HG03442 (cell line): ENCODE results near the gene SRCIN1.

Experiments
- ATAC-seq: cut with Tn5 transposase; IDR thresholded peaks from one replicate; pipeline ENCODE4 v1.9.1; 2021; ENCODE audit warnings: mild to moderate bottlenecking, moderate library complexity; ENCODE audit not compliant: unreplicated experiment

Gene SRCIN1

GRCh38 chr17:38564254-38564837 lies 41.4 kb downstream of the SRCIN1 start:
- ATAC-seq = no peak

GRCh38 chr17:38563362-38564253 lies 42.1 kb downstream of the SRCIN1 start:
- ATAC-seq = no peak

GRCh38 chr17:38562903-38563302 lies 42.8 kb downstream of the SRCIN1 start:
- no peak for ATAC-seq

- no peak for ATAC-seq
Observed at GRCh38 chr17:38562215-38562569, 43.6 kb downstream of the SRCIN1 start.

GRCh38 chr17:38561416-38562214 lies 44.1 kb downstream of the SRCIN1 start:
- no peak for ATAC-seq

- no peak for ATAC-seq
Observed at GRCh38 chr17:38560503-38561318, 45.0 kb downstream of the SRCIN1 start.

- ATAC-seq = no peak
Observed at GRCh38 chr17:38559880-38560230, 45.9 kb downstream of the SRCIN1 start.

GRCh38 chr17:38559051-38559879 lies 46.5 kb downstream of the SRCIN1 start:
- ATAC-seq = peak; percentile 63

- no peak for ATAC-seq
Observed at GRCh38 chr17:38558728-38559050, 47.1 kb downstream of the SRCIN1 start.

GRCh38 chr17:38557836-38558727 lies 47.7 kb downstream of the SRCIN1 start:
- peak; percentile 52 for ATAC-seq

- no peak for ATAC-seq
Observed at GRCh38 chr17:38557396-38557795, 48.4 kb downstream of the SRCIN1 start.

GRCh38 chr17:38556239-38556638 lies 49.5 kb downstream of the SRCIN1 start:
- ATAC-seq = no peak

GRCh38 chr17:38554430-38555350 lies 51.1 kb downstream of the SRCIN1 start:
- no peak for ATAC-seq

- ATAC-seq = no peak
Observed at GRCh38 chr17:38552343-38552742, 53.4 kb downstream of the SRCIN1 start.

GRCh38 chr17:38551121-38551520 lies 54.6 kb downstream of the SRCIN1 start:
- ATAC-seq = no peak

- ATAC-seq = no peak
Observed at GRCh38 chr17:38550661-38551060, 55.1 kb downstream of the SRCIN1 start.

- ATAC-seq = no peak
Observed at GRCh38 chr17:38549285-38549684, 56.5 kb downstream of the SRCIN1 start.

- ATAC-seq = no peak
Observed at GRCh38 chr17:38547444-38547843, 58.3 kb downstream of the SRCIN1 start.
